ENCODE measurements around the gene EDAR. TPM values are rescaled to one million over a fixed set of nuclear protein-coding genes. Genes with fewer than 3 reads are reported as not detected.

The EDAR gene
- total RNA-seq, 1 experiment from 2014 or later, result 0.82 TPM

DNA sequence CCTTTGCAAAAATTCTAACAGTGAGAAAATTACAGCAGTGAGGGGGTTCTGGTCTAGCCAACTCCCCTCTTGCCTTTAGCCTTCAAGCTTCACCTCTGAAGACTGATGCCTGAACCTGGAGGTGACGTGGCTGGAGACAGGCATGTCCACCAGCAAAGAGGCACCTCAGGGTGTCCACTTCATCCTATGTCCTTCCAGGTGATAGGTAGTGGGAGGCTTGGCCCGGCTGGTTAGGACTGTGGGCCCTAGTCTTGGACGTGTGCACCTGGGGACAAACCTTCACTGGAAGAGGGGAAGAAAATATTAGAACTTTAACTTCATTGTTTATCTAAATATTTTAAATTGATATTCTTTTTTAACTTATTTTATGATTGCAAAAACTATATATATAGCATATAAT lies 35.5 kb upstream of the EDAR start:
- no peak overlapping the region for H3K27ac Mint-ChIP-seq (ENCODE audit: unreplicated experiment)
- no peaks in the 10 kb centered on the region for H3K36me3 Mint-ChIP-seq (ENCODE audit: insufficient read depth, unreplicated experiment)
- peaks cover 13% of the 10 kb centered on the region for H3K4me1 Mint-ChIP-seq (ENCODE audit: low read depth, unreplicated experiment)
- CTCF ChIA-PET, result no interaction called here
- peak in 1 of 2 experiments; percentile 11 for DNase-seq
- no peaks in the 10 kb centered on the region for H3K9me3 Mint-ChIP-seq (ENCODE audit: unreplicated experiment)
- POLR2A ChIA-PET, result no interaction called here
- no peaks in the 10 kb centered on the region for H3K36me3 ChIP-seq (ENCODE audit: control insufficient read depth, insufficient read depth, low read length)
- no peaks in the 10 kb centered on the region for H3K9me3 ChIP-seq
- no peak overlapping the region for H3K4me3 Mint-ChIP-seq (ENCODE audit: unreplicated experiment)
- intact Hi-C loops (cut with micrococcal nuclease; ENCODE audit: unreplicated experiment), result no loop called here
- TF ChIP-seq, protein P1, sequence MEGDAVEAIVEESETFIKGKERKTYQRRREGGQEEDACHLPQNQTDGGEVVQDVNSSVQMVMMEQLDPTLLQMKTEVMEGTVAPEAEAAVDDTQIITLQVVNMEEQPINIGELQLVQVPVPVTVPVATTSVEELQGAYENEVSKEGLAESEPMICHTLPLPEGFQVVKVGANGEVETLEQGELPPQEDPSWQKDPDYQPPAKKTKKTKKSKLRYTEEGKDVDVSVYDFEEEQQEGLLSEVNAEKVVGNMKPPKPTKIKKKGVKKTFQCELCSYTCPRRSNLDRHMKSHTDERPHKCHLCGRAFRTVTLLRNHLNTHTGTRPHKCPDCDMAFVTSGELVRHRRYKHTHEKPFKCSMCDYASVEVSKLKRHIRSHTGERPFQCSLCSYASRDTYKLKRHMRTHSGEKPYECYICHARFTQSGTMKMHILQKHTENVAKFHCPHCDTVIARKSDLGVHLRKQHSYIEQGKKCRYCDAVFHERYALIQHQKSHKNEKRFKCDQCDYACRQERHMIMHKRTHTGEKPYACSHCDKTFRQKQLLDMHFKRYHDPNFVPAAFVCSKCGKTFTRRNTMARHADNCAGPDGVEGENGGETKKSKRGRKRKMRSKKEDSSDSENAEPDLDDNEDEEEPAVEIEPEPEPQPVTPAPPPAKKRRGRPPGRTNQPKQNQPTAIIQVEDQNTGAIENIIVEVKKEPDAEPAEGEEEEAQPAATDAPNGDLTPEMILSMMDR (IDR thresholded peaks at IDR 0.05; ENCODE audit: insufficient read depth in 1 of 2, low read depth in 1 of 2, low read length in 1 of 2, severe bottlenecking in 1 of 2, unreplicated experiment in 1 of 2), result no peak
- H3K4me1 ChIP-seq, result peaks cover 30% of the 10 kb centered on the region
- no peaks in the 10 kb centered on the region for H3K27me3 ChIP-seq (replicated peaks; ENCODE audit: control insufficient read depth, insufficient read depth, low read length)
- BruUV-seq (replicated peaks), result no TSS peak
- H3K27me3 Mint-ChIP-seq (ENCODE audit: insufficient read depth, unreplicated experiment), result no peaks in the 10 kb centered on the region
- H3K4me3 ChIP-seq (ENCODE audit: low read depth, low read length), result no peak overlapping the region

DNA sequence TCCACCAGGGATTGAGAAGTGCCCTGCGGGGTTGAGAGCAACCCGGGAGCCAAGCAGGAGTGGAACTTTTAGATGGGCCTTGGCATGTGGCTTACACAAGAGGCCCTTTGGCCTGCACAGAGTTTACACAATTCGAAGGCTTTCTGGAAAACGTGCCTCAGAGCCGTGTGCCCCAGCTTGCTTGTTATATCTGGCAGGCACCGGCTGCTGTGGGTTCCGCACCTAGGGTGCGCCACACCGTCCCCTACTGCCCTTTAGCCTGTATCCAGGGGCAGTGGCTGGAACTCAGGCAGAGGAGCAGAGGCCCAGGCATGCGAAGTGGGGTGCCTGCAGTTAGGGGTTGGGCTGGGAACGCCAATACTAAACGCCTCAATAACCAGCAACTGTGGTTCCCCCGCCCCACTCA lies 32.9 kb upstream of the EDAR start:
- Mint-ChIP-seq H3K27me3 (ENCODE audit: insufficient read depth, unreplicated experiment) (no peaks in the 10 kb centered on the region), H3K9me3 (ENCODE audit: unreplicated experiment) (no peaks in the 10 kb centered on the region), H3K4me3 (ENCODE audit: unreplicated experiment) (no peak overlapping the region), H3K27ac (ENCODE audit: unreplicated experiment) (peak overlapping the region; percentile 31), H3K4me1 (ENCODE audit: low read depth, unreplicated experiment) (peaks cover 10% of the 10 kb centered on the region), H3K36me3 (ENCODE audit: insufficient read depth, unreplicated experiment) (no peaks in the 10 kb centered on the region)
- DNase-seq, result peak in 1 of 2 experiments; percentile 20
- H3K4me3 ChIP-seq (ENCODE audit: low read depth, low read length), result no peak overlapping the region
- CTCF ChIA-PET, result no interaction called here
- BruUV-seq (replicated peaks), result no TSS peak
- peaks cover 31% of the 10 kb centered on the region for H3K4me1 ChIP-seq
- no peaks in the 10 kb centered on the region for H3K9me3 ChIP-seq
- intact Hi-C loops (cut with micrococcal nuclease; ENCODE audit: unreplicated experiment), result no loop called here
- POLR2A ChIA-PET, result no interaction called here
- TF ChIP-seq, protein P1 (IDR thresholded peaks at IDR 0.05; ENCODE audit: insufficient read depth in 1 of 2, low read depth in 1 of 2, low read length in 1 of 2, severe bottlenecking in 1 of 2, unreplicated experiment in 1 of 2), result no peak
- H3K36me3 ChIP-seq (ENCODE audit: control insufficient read depth, insufficient read depth, low read length), result no peaks in the 10 kb centered on the region
- H3K27me3 ChIP-seq (replicated peaks; ENCODE audit: control insufficient read depth, insufficient read depth, low read length), result no peaks in the 10 kb centered on the region

- ChIA-PET POLR2A (interaction anchor here (1.1 kb wide), 1 partner anchor 49 kb away, joined by 4 read pairs; no protein-coding TSS in a partner anchor), CTCF (interaction anchor here (0.8 to 1.1 kb wide), 3 partner anchors 49 to 490 kb away, joined by 3 to 4 read pairs (median 3); no protein-coding TSS in a partner anchor)
- Mint-ChIP-seq H3K36me3 (ENCODE audit: insufficient read depth, unreplicated experiment) (no peaks in the 10 kb centered on the region), H3K4me3 (ENCODE audit: unreplicated experiment) (peak overlapping the region; percentile 19), H3K27me3 (ENCODE audit: insufficient read depth, unreplicated experiment) (no peaks in the 10 kb centered on the region), H3K9me3 (ENCODE audit: unreplicated experiment) (no peaks in the 10 kb centered on the region), H3K4me1 (ENCODE audit: low read depth, unreplicated experiment) (peaks cover 10% of the 10 kb centered on the region), H3K27ac (ENCODE audit: unreplicated experiment) (peak overlapping the region; percentile 26)
- DNase-seq, result peak; percentile 45 to 47
- intact Hi-C loops (cut with micrococcal nuclease; ENCODE audit: unreplicated experiment), result loop anchor here (1.0 kb wide), 2 partner anchors 42 to 49 kb away; no protein-coding TSS in a partner anchor
- peaks cover 31% of the 10 kb centered on the region for H3K4me1 ChIP-seq
- BruUV-seq (replicated peaks), result no TSS peak
- H3K27me3 ChIP-seq (replicated peaks; ENCODE audit: control insufficient read depth, insufficient read depth, low read length), result no peaks in the 10 kb centered on the region
- H3K4me3 ChIP-seq (ENCODE audit: low read depth, low read length), result no peak overlapping the region
- TF ChIP-seq, protein P1 (IDR thresholded peaks at IDR 0.05; ENCODE audit: insufficient read depth in 1 of 2, low read depth in 1 of 2, low read length in 1 of 2, severe bottlenecking in 1 of 2, unreplicated experiment in 1 of 2), result no peak
- H3K36me3 ChIP-seq (ENCODE audit: control insufficient read depth, insufficient read depth, low read length), result no peaks in the 10 kb centered on the region
- H3K9me3 ChIP-seq, result no peaks in the 10 kb centered on the region
Observed at GRCh38 chr2:109020217-109020637, 31.2 kb upstream of the EDAR start.

All from Caco-2 (cell line).